Stimulated activated CD8-positive, alpha-beta memory T cell treated with anti-CD3 and anti-CD28 coated beads, Interleukin-15, amount 100 ng/mL, for 24 hours (primary cell): ENCODE data around the gene PTRH1.

Experiments
- DNase-seq: peaks from one replicate; pipeline ENCODE4 v3.0.0-alpha.2; 2020; ENCODE audit warnings: low read depth

Gene PTRH1

GRCh38 chr9:127697575-127697974, 17.9 kb downstream of the PTRH1 start:
- no peak for DNase-seq

DNA sequence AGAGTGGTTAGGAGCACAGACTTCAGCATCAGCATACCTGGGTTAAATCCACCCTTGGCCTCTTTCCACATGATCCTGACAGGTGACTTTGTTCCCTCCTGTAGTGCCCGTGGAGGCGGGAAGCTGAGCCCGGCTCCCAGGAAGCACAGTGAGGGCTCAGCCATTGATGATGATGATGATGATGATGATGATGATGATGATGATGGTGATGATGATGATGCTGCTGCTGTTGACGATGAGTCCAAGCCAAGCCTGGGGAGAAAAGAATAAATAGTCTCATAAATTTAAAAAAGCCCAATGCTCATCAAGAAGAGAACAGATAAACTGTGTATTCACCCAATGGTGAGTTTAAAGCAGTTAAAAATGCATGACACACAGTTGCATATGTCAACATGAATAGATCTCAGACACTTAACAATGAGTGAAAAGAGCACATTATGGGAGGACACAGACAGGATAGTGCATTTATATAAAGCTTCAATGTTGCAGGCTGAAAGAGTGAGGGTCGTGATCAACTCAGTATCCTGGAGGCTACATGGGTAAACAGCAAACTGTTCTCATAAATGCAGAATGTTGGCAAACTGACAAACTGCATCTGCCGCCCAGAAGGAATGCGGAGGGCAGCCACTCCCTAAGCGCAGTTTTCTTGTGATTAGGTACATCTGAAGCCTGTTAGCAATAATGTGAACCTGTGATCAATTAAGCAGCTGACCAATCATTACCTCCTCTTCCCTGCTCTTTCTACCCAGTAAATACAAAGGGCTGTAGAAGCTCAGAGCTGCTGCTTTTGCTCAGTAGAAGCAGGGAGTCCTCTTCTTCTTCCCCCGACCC, 20.4 kb downstream of the PTRH1 start:
- DNase-seq, result no peak

- no peak for DNase-seq
These were observed 21.8 kb downstream of the PTRH1 start for GRCh38 chr9:127693697-127694096.

DNA sequence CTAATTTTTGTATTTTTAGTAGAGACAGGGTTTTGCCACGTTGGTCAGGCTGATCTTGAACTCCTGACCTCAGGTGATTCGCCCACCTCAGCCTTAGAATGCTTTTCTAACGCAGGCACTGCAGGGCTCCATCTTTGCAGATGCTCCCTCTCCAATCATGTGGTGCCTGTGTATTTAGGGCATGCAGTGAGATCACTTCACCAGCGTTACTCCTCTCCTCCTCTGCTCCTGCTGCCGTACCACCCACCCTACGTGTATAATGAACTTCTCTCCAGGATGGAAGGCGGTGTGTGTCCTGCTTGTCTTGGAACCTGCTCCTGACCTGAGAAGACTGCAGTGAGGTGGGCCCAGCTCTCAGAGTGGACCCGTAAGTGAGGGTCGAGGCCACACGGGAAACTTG, 22.3 kb downstream of the PTRH1 start:
- DNase-seq, result no peak

GRCh38 chr9:127692071-127692470, 23.4 kb downstream of the PTRH1 start:
- no peak for DNase-seq

- no peak for DNase-seq
These were observed 24.7 kb downstream of the PTRH1 start for GRCh38 chr9:127690735-127691134.

DNA sequence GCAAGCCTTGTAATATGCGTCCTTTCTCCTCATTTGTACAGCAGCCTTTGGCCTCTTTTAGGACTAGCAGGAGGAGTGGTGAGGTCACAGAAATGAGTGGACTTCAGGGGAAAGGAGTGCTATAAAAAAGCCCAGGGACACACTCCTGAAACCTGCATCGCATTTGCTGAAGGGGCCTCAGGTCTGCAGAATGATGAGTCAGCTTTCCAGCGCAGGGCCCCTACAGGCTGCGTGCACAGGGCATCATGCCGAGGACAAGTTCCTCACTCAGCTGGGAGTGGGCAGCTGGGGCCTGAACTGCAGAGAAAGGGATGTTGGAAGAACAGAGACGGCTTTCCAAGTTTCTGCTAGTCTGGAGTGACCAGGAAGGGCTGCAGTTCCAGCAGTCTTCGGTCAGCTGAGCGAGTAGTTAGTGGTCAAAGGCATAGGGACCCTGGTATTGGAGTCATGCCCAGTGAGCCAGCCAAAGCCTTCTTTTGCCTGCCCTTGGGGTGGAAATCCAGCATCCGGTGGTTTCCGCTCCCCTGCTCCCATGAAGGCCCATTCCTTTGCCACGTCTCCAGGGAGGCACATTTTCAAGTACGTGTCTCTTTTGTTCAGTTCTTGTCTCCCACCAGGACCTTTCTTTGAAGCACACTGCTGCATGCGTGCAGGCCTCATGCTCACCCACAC, 26.0 kb downstream of the PTRH1 start:
- DNase-seq, result no peak

DNA sequence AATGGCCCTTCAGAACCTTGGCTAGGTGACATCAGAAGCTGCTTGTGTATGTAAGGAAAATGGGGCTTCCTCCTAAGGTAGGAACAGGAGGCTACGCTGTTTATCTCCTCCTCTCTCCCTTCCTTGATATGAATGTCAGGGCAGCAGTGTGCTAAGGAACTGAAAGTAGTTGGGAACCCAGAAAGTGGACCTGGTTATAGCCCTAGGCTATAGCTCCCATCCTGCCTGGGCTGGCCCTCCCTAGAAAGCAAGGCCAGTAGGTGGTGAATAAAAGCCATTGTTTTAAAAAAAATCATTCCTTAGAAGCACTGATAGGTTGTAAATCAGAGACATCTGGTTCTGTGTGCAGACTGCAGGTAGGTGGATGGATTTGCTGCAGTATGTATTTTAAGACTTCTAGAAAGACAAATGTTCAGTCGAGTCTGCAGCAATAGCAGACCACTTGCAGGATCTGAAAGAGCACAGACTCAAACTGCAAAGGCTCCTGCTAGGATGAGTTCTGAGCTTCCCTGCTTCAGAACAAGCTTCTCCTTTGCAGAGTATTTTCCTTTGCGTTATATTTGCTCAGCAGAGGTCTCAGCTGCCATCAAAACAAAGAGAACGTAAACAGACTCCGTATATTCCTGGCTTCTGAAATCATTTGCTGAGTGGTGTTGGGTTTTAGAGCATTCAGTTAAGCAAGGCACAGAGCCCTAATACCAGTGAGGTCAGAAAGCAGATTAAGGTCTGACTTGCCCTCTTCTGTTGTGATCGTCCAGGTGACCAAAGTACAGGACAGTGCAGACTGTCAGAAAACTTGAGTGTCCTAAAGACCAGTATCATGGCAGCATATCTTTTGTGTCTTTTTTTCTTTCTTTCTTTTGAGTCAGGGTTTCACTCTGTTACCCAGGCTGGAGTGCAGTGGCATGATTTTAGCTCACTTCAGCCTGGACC, 28.7 kb downstream of the PTRH1 start:
- DNase-seq, result no peak

DNA sequence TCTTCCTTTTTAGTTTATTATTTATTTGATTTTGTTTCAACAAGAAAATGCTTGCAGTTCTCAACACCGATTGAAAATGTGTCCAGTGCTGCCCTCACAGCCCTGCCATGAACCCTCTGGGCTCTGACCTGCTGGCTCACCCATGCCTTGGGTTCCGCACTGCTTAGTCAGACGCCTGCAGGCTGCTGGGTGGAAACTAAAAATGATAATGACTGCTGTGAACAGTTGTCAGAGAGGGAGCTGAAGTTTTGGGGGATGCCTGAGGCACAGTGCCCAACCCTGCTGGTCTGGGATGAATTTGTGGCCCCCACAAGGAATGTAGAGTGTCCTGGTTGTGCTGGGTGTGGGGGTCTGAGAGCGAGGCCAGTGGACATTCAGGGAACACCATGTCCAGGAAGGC, 30.9 kb downstream of the PTRH1 start:
- no peak for DNase-seq

DNA sequence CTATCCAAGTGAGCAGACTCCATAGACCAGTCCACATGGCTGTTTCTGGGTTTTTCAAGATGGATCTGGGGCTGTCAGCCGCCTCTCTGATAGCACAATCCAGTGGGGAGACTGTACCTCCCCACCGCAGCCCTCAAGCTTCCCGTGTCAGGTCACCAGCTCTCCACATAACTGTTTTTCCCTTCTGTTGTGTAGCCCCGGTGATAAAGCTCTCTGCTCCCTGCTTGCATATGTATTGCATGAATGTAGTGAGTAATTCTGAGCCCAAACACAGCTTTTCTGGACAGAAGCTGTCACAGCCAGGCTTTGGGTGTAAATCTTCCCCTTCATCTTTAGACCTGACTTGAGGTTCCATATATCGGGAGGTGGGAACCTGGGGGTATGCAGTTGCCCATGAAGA, 31.7 kb downstream of the PTRH1 start:
- no peak for DNase-seq

- DNase-seq, result no peak
These were observed 32.9 kb downstream of the PTRH1 start for GRCh38 chr9:127682351-127683136.

DNA sequence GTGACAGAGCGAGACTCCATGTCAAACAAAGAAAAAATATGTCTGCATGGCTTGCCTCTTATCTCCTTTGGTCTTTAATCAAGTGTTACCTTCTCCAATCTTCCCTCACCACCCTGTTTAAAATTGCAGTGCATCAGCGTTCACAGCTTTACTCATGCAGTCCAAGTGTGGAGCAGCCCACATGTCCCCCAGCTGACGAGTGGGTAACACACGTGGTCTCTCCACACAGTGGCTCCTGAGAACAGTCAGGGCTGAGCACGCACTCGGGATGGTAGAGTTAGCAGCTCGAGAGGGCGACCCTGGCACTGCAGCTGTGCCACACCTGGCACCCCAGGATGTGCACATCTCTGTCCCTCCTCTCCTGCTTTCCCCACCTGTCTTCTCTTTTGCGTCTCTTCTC, 34.6 kb downstream of the PTRH1 start:
- no peak for DNase-seq

DNA sequence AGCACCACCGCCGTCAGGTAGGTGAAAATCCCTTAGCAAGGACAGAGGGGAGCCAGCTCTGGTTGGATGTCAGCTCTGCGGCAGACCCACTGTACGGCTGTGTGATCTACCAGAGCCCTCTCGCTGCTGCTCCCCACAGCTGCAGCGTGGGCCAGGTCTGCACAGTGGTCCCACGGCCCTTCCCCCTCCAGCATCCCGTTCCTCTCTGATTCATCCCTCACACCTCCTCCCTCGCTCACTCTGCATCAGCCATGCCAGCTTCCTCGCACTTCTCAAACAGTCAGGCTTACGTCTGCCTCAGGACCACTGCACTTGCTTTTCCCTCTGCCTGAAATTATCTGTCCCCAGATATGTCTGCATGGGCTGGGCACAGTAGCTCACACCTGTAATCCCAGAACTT, 35.2 kb downstream of the PTRH1 start:
- DNase-seq, result no peak

DNA sequence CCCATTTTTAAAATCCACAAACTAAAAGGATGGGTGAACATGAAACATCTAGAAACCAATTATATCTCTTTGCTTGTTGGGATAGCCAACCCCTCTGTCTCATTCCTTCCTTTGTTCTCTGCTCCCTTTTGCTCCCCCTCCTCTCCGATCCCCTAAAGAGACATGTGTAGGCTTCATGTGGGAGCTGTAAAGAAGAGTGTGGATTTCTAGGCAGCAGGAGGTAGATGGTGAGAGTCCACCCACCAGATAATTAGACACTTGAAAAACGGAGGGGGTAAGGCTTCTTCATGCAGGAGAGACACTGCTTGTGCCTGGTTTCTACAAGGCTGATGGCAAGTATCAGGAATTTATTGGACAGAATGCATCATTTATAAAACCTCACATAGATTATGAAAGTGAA, 36.0 kb downstream of the PTRH1 start:
- no peak for DNase-seq

DNA sequence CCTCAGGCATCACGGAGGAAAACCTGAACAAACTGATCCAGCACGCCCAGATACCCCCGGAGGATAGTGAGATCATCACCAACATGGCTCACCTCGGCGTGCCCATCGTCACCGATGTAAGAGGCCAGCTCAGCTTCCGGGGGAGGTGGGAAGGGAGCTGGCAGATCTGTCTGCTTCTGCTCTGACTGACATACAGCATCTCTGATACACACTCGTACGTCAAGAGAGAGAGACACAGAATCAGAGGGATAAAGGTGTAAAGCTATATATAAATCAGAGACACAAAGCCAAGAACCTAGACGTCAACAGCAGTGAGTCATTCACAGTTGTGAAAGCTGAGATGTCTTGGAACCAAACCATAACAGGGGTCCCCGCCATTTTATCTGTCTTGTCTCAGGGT, 38.8 kb downstream of the PTRH1 start:
- DNase-seq, result no peak

DNA sequence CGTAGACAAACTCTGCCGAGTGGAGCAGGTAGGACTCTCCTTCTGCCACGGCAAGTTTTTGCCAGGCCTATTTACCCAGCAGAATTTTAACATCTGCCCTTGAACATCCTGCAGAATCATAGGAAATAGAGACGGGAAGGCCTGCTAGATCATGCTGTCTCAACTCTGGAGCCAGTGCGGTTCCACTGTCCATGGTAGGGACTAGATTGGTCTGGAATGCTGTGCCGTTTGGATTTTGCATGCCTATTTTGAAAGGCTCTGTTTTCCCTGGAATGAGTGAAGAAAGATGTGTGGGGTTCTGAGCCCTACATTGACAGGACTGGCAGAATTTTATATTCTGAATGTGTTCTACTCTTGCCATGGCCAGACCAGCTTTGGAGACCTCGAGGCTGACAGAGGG, 42.2 kb downstream of the PTRH1 start:
- DNase-seq, result no peak

- DNase-seq, result no peak
These were observed 47.6 kb downstream of the PTRH1 start for GRCh38 chr9:127667906-127668305.

DNA sequence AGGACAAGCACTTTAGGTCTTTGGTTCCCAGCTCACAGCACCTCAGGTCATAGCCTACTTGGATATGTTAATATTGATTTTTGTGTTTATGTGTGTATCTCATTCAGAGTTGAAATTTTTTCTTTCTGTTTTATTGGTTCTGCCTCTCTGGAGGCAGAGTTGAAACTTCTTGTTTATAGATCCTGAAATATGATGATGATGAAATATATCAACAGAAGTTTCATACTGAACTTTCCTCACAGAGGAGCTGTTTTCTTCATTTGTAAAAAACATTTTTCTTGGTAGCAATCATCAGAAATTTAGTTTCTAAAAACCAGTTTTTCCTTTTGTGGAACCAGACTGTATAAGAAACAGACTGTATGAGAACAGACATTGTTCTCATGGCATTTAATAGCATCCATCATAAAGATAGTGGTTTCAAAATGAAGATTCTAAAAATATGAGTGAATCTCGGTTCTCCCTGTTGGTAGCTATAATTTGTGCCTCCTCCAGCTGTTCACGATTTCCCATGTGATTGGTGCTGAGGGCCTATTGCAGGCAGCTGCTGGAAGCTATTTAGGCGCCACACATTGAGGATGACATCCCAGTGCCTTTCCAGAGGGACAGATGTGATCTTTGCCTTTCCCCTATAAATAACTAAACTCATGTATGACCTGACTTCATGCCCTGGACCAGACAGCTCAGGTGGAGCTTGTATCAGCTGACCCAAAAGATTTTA, 48.2 kb downstream of the PTRH1 start:
- no peak for DNase-seq

DNA sequence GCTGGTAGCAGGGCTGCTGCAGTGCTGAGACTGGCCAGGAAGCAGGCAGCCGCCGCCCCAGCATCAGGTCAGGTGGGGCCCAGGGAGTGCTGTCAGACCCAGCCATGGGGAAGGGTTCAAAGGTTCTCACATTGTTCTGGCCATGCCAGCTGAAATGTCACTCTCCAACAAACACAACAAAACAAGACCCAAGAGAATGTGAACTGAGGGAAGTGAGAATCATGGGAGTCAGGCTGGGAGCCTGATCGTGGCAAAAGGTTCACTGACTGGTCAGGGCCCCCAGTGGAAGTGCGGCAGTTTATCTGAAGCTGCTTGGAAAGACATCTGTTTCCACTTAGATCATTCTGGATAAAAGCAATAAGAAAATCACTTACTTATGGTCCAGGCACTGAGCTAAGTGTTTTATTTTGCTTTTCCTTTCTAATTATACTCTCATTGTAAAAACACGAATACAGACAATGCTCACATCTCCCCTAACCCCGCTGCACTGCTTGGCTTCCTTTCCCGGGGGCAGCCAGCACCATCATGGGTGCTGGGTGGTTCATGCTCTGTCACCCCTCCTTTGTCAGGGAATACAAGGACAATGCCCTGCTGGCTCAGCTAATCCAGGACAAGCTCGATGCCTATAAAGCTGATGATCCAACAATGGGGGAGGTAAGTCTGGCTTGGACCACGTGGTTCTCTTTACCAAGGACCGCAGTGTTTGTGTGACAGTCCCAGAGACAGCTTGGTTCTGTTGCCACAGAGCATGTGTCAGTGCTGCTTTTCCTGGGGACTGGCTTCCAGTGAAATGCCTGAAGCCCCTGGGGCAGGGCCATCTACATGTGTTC, 50.6 kb downstream of the PTRH1 start:
- DNase-seq, result no peak

GRCh38 chr9:127664324-127664677, 51.2 kb downstream of the PTRH1 start:
- DNase-seq, result no peak
